Heart left ventricle (tissue), 16 donors: ENCODE data around the gene CHRDL2. TPM values are rescaled to one million over a fixed set of nuclear protein-coding genes. Genes with fewer than 3 reads are reported as not detected.

Experiments
- ATAC-seq, 4 donors: fragments of 200-7000 bp; cut with Tn5 transposase; one replicate each; pipeline ENCODE4 v1.9.1; 2020 to 2022; ENCODE audit warnings: moderate library complexity in 4 of 4, mild to moderate bottlenecking in 3 of 4, moderate number of reproducible peaks in 1 of 4
- DNase-seq, 5 donors: peaks; one replicate each; pipeline ENCODE4 v3.0.0-alpha.2; 2020
- H3K27ac ChIP-seq, 12 donors: fragments of 200-600 bp; sonication (generic) in 4 of 12; one replicate each; pipeline versions ENCODE4 v1.5.0 to v1.8.0; 2016 to 2022; ENCODE audit warnings: mild to moderate bottlenecking in 2 of 12
- H3K27me3 ChIP-seq, 9 donors: fragments of 200-600 bp; sonication (generic) in 2 of 9; one replicate each; pipeline versions ENCODE4 v1.5.1 to v1.8.0; 2016 to 2022; ENCODE audit warnings: mild to moderate bottlenecking in 3 of 9
- H3K36me3 ChIP-seq, 9 donors: fragments of 200-600 bp; sonication (generic) in 2 of 9; one replicate each; pipeline versions ENCODE4 v1.5.0 to v1.8.0; 2018 to 2022; ENCODE audit warnings: mild to moderate bottlenecking in 2 of 9
- H3K4me1 ChIP-seq, 12 donors: fragments of 200-600 bp; sonication (generic) in 4 of 12; one replicate each; pipeline versions ENCODE4 v1.5.0 to v1.8.0; 2016 to 2022; ENCODE audit warnings: mild to moderate bottlenecking in 3 of 12
- H3K4me3 ChIP-seq, 12 donors: fragments of 200-600 bp; sonication (generic) in 4 of 12; one replicate each; pipeline versions ENCODE4 v1.5.0 to v1.8.0; 2017 to 2022; ENCODE audit warnings: mild to moderate bottlenecking in 9 of 12, moderate library complexity in 4 of 12
- H3K9me3 ChIP-seq, 12 donors: fragments of 200-600 bp; sonication (generic) in 4 of 12; one replicate each; pipeline versions ENCODE4 v1.5.0 to v1.8.0; 2016 to 2022; ENCODE audit warnings: mild to moderate bottlenecking in 1 of 12
- POLR2A ChIP-seq, 2 donors: fragments of 450-650 bp; IDR thresholded peaks; one replicate each; pipeline ENCODE4 v1.6.1; 2017; ENCODE audit warnings: antibody characterized with exemption in 2 of 2, mild to moderate bottlenecking in 2 of 2, moderate library complexity in 2 of 2
- WGBS, 4 donors: extraction: QIAGEN DNeasy Blood & Tissue Kit in 2 of 4; methylation state at CpG; one replicate each; pipeline versions ENCODE4 v1.1.5 to v1.1.7; 2013 to 2018; 5-methylcytosine and 5-hydroxymethylcytosine counted together
- intact Hi-C, 10 donors: fragments of 100-400 bp; cut with DNase I; formaldehyde crosslinking; loops; one replicate each; pipeline versions ENCODE4 v1.11.1 to v1.14.2; 2022
- polyA plus RNA-seq, 2 donors: library from polyadenylated mRNA; stranded (reverse); fragments of 200-250 nt; gene quantifications; one replicate each; pipeline ENCODE4 v1.2.3, GENCODE V29; 2013
- total RNA-seq, 9 donors: library from RNA; depleted of rRNA in 2 of 9; stranded (reverse); fragments of >200 nt in 2 of 9; fragmentation: NEBNext Ultra II Directional in 3 of 9; extraction: Animal tissue kit (Norgen Biotek cat#: 25700) in 3 of 9; gene quantifications; one replicate each; pipeline versions ENCODE4 v1.1.0 to v1.2.4, GENCODE V29; 2016 to 2023
- TF ChIP-seq, protein P1 (sequence below), 12 donors: fragments of 200-600 bp; sonication (generic) in 4 of 12; IDR thresholded peaks; one replicate each; pipeline versions ENCODE4 v1.5.0 to v1.8.0; 2018 to 2022; ENCODE audit warnings: antibody characterized with exemption in 12 of 12, mild to moderate bottlenecking in 5 of 12
- donor health status: ischemic (EF 13 %, LVEDD 7.1; RV severe dilation, severe dysfunction).
- donor health status: healthy with polysubstance abuse.
- donor health status: DM: no; HTN: yes; CAD: no.
- donor health status: DM: no; HTN: no; CAD: no.
- donor health status: ischemic (EF 25% LVEDD 6.9; RV normal size, moderate dysfunction).
- donor health status: ischemic (EF 25% LVEDD 5.7; RV mildly dilated, moderate dysfunction).
- donor health status: healthy.
- donor health status: DM: yes; HTN: yes; CAD: no.
- donor health status: ischemic (EF 35%, LVEDD 5.7; RV mildly dilated, moderate dysfunction).
- donor health status: nonischemic (EF 11% LVEDD 7.7; RV severe dilation, severe dysfunction).
- donor health status: DM: yes; HTN: yes; CAD: no.
- donor health status: PGD.
- donor health status: ischemic (EF 29% LVEDD 5.4; RV normal size, mild dysfunction).
- donor health status: nonischemic (EF 23%, LVEDD 6.1; RV moderate dilation, normal function).

The CHRDL2 gene
- total and polyA plus RNA-seq, 11 donors = 1.5 to 13.4 (median 3.4) TPM

- H3K36me3 ChIP-seq = no peaks in the 10 kb centered on the region
- intact Hi-C loops = no loop called here
- H3K27me3 ChIP-seq = peaks cover 0 to 8% (median 0%) of the 10 kb centered on the region in 9 donors
- no peak overlapping the region for H3K4me3 ChIP-seq
- DNase-seq = peak in 1 of 5 donors; percentile 14
- TF ChIP-seq POLR2A (IDR thresholded peaks at IDR 0.05) = no peak
- peaks cover 0 to 7% (median 0%) of the 10 kb centered on the region in 12 donors for H3K9me3 ChIP-seq
- ATAC-seq = no peak
- WGBS, 4 donors = 84 to 100% (median 92%) methylated on average over 1 of the region's 1 CpG
- H3K4me1 ChIP-seq = peaks cover 0 to 45% (median 9%) of the 10 kb centered on the region in 12 donors
- no peak overlapping the region for H3K27ac ChIP-seq
Observed at GRCh38 chr11:74684661-74685060, 46.6 kb downstream of the CHRDL2 start.

DNA sequence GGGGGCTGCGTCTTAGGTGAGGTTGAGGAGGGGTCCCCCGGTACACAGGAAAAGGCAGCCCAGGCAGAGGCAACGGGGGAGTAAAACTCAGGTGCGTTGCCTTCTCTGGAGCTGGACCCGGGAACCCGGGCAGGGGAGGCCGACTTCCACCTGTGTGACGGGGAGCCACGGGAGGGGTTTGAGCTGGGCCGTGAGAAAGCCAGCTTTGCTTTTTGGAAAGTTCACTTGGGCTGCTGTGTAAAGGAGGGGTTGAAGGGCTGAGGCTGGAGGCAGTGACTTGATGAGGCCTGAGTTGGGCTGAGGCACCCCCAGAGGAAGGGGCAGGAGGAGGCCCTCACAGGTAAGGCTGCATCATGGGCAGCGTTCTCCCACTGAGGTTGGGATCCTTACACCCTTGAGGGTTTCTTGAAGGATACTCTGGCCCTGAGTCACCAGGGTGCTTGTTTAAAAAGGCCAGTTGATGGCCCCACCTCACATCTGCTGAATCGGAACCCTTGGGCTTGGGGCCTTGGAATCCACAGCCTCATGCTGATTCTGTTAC is 47.2 kb downstream of the CHRDL2 start:
- H3K9me3 ChIP-seq = peaks cover 0 to 7% (median 0%) of the 10 kb centered on the region in 12 donors
- ATAC-seq (no peak), DNase-seq (peak in 1 of 5 donors; percentile 23)
- WGBS, 4 donors = 81 to 84% (median 83%) methylated on average over 12 of the region's 12 CpGs
- H3K4me3 ChIP-seq = peak overlapping the region in 7 of 12 donors; percentile 26 to 61 (median 52)
- H3K4me1 ChIP-seq = peaks cover 0 to 45% (median 9%) of the 10 kb centered on the region in 12 donors
- TF ChIP-seq, protein P1, sequence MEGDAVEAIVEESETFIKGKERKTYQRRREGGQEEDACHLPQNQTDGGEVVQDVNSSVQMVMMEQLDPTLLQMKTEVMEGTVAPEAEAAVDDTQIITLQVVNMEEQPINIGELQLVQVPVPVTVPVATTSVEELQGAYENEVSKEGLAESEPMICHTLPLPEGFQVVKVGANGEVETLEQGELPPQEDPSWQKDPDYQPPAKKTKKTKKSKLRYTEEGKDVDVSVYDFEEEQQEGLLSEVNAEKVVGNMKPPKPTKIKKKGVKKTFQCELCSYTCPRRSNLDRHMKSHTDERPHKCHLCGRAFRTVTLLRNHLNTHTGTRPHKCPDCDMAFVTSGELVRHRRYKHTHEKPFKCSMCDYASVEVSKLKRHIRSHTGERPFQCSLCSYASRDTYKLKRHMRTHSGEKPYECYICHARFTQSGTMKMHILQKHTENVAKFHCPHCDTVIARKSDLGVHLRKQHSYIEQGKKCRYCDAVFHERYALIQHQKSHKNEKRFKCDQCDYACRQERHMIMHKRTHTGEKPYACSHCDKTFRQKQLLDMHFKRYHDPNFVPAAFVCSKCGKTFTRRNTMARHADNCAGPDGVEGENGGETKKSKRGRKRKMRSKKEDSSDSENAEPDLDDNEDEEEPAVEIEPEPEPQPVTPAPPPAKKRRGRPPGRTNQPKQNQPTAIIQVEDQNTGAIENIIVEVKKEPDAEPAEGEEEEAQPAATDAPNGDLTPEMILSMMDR (IDR thresholded peaks at IDR 0.05) = no peak
- no peak for TF ChIP-seq POLR2A (IDR thresholded peaks at IDR 0.05)
- H3K36me3 ChIP-seq = no peaks in the 10 kb centered on the region
- intact Hi-C loops = no loop called here
- H3K27ac ChIP-seq = peak overlapping the region in 6 of 12 donors; percentile 34 to 81 (median 59)
- peaks cover 0 to 8% (median 0%) of the 10 kb centered on the region in 9 donors for H3K27me3 ChIP-seq

DNA sequence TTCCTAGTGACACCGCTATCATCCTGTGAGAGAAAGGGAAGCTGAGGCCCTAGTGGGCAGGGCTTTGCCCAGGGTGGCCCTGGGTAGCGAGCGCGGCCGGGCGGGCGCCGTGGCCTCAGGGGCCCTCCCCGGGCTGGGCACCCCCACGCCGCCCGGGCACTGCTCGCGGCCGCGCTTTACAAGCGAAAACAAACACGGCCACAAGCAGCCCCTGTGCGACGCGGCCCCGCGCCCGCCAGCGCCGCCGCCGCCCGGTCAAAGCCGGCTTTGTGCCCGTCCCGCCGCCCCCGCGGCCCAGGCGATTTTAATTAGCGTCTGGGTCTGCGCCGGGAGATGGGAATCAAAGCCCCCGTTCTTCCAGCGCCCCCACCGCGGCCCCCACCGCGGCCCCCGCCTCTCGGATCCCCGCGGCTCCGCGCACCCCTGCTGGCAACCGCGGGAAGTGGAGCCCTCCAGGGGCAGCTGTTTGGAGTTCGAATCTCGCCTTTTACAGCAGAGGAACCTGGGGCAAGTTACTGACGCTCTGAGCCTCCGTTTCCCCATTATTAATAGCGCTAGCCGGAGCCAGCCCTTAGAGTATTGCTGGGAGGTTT is 47.9 kb downstream of the CHRDL2 start:
- H3K4me3 ChIP-seq = peak overlapping the region; percentile 26 to 61 (median 48)
- peaks cover 0 to 7% (median 0%) of the 10 kb centered on the region in 12 donors for H3K9me3 ChIP-seq
- peak in 2 of 4 donors; percentile 16 to 26 for ATAC-seq
- H3K4me1 ChIP-seq = peaks cover 0 to 43% (median 9%) of the 10 kb centered on the region in 12 donors
- TF ChIP-seq POLR2A (IDR thresholded peaks at IDR 0.05) = no peak
- TF ChIP-seq, protein P1 (IDR thresholded peaks at IDR 0.05) = peak in 11 of 12 donors; percentile 19 to 56 (median 42)
- DNase-seq = peak in 2 of 5 donors; percentile 40 to 56
- intact Hi-C loops = no loop called here
- H3K27ac ChIP-seq = peak overlapping the region in 9 of 12 donors; percentile 11 to 81 (median 55)
- 4 to 25% (median 7%) methylated on average over 9 to 59 of the region's 59 CpGs for WGBS, 4 donors
- H3K36me3 ChIP-seq = no peaks in the 10 kb centered on the region
- peaks cover 0 to 8% (median 0%) of the 10 kb centered on the region in 9 donors for H3K27me3 ChIP-seq

GRCh38 chr11:74682731-74683278 is 48.4 kb downstream of the CHRDL2 start:
- Histone ChIP-seq H3K4me3 (peak overlapping the region in 11 of 12 donors; percentile 26 to 61 (median 52)), H3K36me3 (no peaks in the 10 kb centered on the region), H3K9me3 (peaks cover 0 to 7% (median 0%) of the 10 kb centered on the region in 12 donors), H3K27ac (peak overlapping the region in 9 of 12 donors; percentile 11 to 81 (median 55)), H3K4me1 (peaks cover 0 to 38% (median 7%) of the 10 kb centered on the region in 12 donors), H3K27me3 (peaks cover 0 to 8% (median 0%) of the 10 kb centered on the region in 9 donors)
- ATAC-seq = no peak
- no peak for DNase-seq
- intact Hi-C loops = no loop called here
- TF ChIP-seq, protein P1 (IDR thresholded peaks at IDR 0.05) = no peak
- TF ChIP-seq POLR2A (IDR thresholded peaks at IDR 0.05) = no peak
- WGBS, 4 donors = 83 to 88% (median 87%) methylated on average over 14 of the region's 14 CpGs
